Measurements from ENCODE around the gene TSHZ2.
A peak's percentile ranks its signal among the peaks of the same experiment; 100 is the strongest.

TSHZ2 gene

GRCh38 chr20:53157443-53158408 is 185.6 kb downstream of the TSHZ2 start:
- TF ChIP-seq CTCF (IDR thresholded peaks at IDR 0.05): peak; percentile 55

DNA sequence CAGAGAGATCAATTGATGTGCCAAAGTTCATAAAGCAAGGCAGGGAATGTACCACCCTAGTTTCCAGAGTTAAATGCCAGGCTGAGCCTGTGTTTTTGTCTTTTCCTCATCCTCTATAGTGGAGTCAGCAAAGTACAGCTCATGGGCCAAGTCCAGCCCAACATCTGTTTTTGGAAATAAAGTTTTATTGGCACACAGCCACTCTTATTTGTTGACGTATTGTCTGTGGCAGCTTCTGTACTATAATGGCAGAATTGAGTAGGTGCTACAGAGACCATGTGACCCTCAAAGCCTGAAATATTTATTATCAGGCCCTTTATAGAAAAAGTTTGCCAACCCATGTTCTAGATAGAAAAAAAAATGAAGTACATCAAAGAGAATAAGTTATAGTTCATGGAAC is 187.0 kb downstream of the TSHZ2 start:
- no peak for TF ChIP-seq CTCF (IDR thresholded peaks at IDR 0.05)

DNA sequence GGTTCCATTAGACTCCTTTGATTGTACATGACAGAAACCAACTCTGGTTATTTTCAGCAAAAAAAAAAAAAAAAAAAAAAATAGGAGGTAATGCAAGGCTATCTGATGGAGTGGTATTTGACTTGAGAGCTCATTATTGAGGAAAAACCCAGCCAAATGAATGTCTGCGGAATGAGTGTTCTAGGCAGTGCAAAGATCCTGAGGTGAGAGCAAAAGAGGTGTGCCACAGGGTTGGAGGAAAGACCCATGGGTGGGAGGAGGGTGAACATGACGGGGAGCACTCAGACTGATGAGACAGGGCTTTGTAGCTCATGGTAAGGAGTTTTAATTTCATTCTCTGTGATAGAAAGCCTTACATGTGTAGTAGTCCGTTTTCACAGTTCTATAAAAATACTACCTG is 188.9 kb downstream of the TSHZ2 start:
- no peak for TF ChIP-seq CTCF (IDR thresholded peaks at IDR 0.05)

- no peak for TF ChIP-seq CTCF (IDR thresholded peaks at IDR 0.05)
Measured at GRCh38 chr20:53161473-53161872, 189.3 kb downstream of the TSHZ2 start.

DNA sequence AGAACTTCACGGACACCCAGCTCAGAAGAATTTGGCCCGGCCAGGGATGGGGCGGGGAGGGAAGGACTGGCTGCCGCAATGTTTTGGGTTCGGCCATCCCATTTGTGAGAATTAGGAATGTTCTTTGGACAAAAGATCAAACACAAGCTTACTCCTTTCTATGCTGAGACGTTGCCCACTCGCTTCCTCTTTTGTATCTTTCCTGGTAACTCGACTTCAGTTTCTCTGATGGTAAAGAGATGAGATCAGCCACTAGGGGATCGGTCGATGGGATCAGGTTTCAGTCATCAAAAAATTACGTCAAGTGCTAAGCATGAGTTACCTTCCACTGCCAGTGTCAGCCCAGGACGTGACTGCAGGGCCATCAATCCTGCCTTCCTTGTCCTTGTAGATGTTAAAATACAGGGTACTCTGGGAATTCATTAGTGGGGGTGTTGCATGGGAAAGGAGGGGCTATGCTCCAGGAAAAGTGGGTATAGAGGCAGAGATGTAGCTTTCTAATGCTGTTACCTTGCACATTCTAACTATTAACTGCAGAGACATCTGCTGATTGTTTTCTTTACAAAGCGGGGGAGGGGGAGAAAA is 190.2 kb downstream of the TSHZ2 start:
- 0 out of 2 replicates have a peak, but pooled peaks have one; percentile 12 for TF ChIP-seq CTCF (IDR thresholded peaks at IDR 0.05)

DNA sequence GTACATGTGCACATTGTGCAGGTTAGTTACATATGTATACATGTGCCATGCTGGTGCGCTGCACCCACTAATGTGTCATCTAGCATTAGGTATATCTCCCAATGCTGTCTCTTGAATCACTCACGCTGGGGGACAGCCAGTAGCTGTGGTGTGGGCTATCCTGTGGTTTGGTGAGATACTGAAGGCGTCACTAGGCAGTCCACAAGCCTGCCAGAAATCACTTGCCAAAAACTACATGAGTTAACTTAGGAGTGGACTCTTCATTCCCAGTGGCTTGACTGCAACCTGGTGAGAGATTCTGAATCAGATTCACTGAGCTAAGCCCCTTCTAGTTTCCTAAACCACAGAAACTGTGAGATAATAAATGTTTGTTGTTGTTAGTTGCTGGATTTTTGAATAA is 191.3 kb downstream of the TSHZ2 start:
- no peak for TF ChIP-seq CTCF (IDR thresholded peaks at IDR 0.05)

DNA sequence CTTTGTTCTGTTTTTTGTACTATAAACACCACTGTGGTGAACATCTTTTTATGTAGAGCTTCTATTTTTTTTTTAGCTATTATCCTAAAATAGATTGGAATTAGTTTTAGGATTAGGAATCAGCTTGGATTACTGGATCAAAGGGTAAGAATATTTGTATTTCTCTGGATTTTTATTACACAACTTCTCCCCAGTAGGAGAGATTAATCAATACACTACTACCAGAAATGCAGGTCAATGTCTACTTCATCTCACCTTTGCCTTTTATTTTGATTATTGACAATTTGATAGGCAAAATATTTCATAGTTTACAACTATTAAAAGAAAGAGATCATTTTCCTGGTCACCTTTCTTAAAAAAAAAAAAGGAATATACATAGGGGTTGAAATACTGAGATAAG is 191.9 kb downstream of the TSHZ2 start:
- no peak for TF ChIP-seq CTCF (IDR thresholded peaks at IDR 0.05)
